Stimulated activated CD4-positive, alpha-beta T cell treated with anti-CD3 and anti-CD28 coated beads, TNF-alpha, amount 100 ng/mL, for 1 hour (primary cell): ENCODE measurements around the gene TBC1D8.

Experiments used
- DNase-seq, 3 donors: peaks; one replicate each; pipeline ENCODE4 v3.0.0-alpha.2; 2020; ENCODE audit warnings: low read depth in 3 of 3, low spot score in 1 of 3

The TBC1D8 gene

DNA sequence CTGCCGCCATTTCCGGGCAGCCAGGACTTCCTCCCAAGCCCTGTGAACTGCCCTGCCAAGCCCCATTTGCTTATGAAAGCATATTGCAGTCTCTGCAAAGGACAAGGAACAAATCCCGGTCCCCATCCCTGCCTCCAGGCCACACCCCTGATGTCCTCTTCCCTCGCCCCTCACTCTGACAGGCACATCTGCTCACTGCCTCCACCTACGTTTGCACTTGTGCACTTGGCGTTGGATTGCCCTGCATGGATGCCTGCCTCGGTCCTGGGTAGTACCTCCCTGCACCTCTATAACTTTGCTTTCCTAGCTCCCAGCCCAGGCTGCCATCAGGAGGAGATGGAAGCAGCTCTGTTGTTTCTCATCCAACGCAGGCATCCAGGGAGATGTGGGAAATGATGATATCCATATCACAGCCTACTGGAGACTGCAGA, 168.7 kb downstream of the TBC1D8 start:
- no peak for DNase-seq

DNA sequence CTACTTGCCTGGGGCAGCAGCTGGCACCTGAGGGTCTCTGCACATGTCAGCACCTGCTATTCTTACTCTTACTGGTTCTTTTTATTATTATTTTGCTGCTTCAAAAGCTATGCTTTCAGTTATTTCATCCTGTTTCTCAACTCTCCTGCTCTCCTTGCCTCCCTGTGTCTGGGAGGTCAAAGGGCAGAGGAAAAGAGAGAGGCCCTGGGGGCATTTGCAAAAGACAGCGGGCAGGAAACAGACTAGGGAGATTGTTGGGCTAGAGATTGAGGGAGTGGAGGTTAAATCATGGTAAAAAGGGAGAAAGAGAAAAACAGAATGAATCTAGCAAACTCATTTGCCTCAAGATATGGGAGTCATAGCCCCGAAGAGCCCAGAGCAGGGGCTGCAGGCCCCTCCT, 170.2 kb downstream of the TBC1D8 start:
- no peak for DNase-seq

DNA sequence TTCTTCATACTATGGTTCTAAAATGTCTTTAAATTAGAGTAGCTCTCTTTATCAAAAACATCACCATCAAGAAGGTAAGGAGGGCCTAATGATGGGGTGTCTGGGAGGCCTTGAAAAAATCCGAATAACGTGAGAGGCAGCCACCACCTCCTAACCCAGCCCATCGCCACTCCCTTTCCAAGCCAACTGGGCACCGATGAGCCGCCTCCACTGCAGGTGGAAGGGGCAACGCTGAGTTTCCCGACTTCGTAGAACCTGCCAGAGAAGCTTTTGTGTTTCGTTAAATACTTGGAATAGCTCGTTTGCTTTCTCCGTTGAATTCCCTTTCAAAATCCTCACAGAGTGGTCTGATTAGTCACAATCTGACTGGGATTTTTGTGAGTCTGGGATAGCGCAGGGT, 171.1 kb downstream of the TBC1D8 start:
- no peak for DNase-seq

DNA sequence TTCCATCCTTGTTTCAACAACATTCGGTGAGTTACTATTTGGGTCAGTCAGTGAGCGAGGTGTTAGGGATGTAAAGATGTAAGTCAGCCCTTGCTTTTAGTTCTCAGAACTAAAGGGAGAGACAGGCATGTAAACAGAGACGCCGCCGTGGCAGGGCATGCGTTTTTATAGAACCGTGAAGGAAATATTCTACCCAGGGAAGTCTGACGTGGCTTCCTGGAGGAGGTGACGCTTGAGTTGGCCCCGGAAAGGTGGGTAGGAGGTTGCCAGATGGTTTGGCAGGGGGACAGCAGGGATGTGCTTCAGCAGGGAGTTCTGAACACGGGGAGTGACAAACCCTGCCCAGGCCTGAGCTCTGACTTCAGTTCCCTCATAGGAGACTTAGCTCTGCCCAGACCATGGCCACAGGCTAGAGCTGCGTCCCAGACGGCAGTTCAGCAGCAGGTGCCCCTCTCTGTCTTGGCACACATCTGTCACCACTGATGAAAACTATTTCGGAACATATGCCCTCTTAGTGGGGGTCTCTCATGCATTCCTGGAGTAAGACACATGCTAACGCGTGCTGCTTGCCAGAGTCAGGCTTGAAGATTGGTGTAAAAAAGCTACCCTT, 172.5 kb downstream of the TBC1D8 start:
- no peak for DNase-seq

DNA sequence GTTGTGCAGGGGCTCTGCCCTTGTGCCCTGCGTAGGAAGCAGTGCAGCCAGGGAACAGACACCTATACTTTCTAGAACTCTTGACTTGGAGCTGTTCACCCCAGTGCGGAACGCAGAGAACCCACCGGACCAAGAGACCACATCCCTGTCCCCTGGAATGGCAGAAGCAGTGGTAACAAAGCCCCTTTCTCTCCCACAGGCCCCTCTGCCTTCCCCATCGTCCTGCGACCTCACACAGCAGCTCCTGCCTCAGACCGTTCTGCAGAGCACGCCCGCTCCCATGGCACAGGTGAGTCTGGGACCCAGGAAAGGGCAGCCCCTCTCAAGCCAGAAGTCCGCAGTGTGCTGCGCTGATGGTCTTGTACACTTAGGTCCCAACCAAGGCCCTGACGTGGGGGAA, 173.7 kb downstream of the TBC1D8 start:
- no peak for DNase-seq

DNA sequence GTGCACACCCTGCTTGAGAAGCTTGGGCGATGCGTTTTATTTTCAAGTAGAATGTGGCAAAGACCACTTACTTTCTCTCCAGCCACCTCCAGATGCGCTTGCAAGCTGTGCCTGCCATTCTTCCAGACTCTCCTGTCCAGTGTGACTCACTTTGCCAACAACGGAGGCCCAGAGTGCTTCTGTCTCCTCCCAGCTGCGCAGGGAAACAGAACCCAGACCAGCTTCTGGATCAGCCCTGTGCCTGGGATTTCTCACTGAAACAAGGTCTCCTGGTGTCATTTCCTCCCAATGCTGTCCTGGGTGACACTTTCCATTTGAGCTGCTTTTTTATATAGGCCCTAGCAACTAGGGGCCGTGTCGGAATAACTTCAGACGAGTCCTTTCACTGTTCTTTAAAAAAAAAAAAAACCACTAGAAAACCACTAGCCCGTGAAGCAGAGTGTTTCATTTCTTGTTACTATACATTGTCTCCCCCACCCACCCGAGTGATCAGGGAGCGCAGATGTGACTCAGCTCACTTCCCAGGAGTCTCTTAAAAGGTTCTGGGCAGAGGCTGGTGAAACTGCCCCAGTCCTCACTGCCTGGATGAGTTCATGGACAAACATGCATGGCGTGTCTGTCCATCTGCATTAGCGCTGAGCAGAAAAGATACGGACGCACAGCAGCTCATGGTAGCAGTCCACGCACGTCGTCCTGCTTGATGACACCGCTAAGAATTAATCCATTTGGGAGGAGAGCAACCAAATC, 174.4 kb downstream of the TBC1D8 start:
- DNase-seq, result no peak

DNA sequence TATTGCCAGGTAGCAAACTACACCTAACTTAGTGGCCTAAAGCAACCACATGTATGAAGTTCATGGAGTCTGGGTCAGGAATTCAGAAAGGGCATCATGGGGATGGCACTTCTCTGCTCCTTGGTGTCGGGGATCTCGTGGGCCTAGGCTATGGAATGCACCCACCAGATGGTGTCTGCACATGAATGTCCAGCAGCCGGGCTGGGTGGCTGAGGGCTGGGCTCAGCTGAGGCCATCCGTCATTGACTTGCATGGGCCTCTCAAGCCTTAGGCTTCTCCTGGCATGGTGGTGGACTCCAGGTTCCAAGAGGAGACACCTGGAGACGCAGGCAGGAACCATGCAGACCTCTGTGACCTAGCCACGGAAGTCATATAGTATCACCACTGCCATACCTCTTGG, 175.1 kb downstream of the TBC1D8 start:
- DNase-seq, result no peak

DNA sequence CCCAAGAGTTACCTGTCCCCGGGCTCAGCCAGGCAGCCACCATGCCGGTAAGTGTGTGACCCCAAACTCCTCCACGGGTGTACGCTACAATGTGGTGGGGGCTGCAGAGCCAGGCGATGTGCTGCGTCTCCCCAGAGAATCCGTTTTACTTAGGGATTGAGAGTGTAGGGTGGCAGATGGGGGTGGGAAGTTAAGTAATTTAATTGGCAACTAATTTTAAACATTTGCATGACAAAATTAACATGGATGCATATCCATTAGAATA, 175.7 kb downstream of the TBC1D8 start:
- no peak for DNase-seq

DNA sequence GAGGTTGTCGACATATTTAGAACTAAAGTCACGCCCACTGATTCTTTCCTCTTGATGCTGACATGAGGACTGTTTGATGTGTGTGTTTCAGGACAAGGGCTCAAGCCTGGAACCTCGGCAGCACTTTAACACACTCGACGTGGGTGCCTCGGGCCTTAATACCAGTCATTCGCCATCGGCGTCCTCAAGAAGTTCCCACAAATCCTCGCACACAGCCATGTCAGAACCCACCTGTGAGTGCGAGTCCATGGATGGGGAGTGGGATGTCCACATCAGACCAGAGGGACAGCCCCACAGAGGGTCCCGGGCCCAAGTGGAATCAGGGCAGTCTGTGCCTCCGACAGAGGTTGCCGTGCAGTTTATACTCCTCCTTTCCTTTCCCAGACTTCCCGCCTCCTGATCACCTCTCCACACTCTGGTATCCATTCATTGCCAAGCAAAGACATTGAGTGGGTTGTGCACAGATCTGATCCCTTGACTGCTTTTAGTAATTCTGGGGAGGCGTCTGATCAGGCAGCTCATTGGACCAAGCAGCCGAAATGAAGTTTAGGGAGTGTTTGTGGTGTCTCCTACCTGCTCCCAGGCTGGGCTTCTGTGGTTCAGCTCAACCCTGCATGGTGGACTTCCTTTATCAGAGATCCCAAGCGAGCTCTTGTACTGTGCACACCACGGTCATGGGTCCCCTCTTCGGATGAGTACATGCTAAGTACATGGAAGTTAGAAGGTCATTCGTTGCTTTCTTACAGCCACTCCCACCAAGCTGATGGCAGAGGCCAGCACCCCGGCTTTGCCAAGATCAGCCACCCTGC, 176.3 kb downstream of the TBC1D8 start:
- no peak for DNase-seq

DNA sequence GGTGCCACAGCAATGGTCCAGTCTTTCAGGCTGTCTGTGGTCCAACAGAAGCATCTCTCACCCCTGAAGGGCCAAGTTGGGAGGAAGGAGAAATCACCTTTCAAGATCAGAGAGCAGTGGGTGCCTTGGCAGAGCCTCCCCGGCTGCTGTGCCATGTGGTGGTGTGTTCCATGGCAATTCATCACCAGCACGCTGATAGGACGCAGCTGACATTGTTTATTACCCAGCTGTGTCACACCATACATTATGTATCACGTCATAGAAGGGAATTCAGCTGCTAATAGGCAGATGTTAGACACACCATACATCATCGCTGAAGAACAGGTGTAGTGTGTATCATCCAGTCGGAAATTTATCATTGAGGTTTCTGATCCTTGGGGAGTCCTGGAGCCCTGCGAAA, 178.7 kb downstream of the TBC1D8 start:
- no peak for DNase-seq

DNA sequence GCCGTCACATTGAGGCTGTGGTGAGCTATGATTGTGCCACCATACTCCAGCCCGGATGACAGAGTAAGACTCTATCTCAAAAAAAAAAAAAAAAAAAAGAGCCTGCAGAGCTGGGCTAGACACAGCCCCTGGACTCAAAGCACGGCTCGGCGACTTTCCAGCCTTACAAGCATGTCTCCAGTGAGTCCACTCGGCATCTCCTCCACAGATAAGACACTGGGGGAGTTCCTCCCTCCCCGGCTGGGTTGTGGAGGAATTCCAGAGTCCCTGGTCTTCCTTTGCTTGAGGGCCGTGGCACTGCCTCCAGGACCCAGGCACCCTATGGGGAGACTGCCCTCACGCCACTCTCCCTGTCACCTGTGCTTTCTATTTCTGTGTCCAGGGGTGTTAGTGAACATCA, 180.0 kb downstream of the TBC1D8 start:
- DNase-seq, result no peak

DNA sequence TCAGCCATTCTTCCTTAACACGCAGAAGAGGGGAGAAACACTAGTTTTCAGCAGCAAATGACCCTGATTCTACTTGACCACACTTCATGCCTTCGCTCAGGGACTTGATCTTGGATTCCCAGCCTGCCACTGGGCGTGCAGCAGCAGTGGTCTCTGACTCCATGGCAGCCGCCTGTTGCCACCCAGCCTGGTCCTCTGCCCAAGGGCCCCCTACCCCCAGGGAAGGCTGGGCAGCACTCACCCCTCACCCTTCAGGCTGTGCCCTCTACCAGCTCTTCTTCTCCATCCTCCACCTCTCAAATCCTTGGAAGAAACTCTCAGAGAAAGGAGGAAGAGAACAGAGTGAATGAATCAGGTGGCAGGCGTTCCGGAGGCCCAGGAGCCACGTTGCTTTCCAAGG, 181.2 kb downstream of the TBC1D8 start:
- DNase-seq, result no peak

DNA sequence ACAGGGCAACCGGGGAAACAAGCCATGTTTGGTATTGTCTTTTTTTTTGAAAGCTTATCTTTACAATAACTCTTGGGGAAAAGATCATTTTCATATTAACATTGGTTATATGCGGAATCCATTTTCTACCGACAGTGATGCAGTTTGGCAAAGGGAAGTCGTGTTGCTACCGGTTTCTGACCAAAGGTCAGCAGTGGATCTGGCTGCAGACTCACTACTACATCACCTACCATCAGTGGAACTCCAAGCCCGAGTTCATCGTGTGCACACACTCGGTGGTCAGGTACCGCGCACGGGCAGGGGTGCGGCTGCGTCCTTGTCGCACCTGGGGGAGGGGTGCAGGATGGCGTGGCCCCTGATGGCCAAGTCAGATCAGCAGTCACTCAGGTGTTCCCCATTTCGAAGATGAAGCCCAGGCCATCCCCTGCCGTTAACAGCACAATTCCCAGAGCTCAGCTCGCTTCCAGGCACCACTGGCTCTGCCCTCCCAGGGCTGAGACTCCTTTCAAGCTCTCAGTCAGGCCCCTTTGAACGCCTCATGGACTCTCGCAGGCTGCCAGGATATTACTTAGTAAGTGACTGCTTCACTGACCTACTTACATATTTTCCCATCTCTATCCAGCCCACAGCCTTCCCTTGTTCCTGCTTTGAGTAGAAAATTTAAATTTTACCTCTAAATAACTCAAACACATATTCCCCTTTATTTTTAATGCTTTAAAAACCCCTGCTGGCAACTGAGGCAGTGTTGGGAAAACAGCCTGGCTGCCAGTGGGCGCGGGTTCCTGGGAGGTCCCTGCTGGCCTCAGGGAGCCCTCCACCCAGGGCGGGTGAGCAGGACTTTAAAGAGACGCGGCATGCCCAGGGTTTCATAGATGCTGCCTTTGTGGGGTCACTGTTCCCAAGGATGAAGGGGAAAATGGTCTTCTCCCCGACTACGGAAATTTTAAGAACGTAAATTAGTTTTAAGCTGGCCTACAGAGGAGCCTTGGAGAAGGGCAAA, 182.7 kb downstream of the TBC1D8 start:
- no peak for DNase-seq

DNA sequence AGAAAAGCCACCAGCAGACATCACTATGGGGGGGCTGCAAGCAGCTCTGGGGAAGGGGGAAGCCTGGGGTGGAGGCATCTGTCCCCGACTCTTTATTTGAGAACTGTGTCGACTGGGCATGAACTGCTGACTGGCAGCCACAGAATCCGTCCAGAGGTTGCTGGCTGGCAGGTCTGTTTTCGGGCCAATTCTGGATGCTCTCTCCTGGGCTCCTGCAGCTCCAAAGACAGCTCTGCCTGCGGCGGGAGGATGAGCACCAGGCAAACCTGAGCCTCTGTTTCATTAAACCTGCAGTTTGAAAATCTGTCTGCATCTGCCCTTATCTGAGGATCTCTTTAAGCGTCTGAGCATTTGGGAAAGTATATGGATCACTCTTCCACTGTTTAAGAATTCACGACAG, 183.5 kb downstream of the TBC1D8 start:
- no peak for DNase-seq

DNA sequence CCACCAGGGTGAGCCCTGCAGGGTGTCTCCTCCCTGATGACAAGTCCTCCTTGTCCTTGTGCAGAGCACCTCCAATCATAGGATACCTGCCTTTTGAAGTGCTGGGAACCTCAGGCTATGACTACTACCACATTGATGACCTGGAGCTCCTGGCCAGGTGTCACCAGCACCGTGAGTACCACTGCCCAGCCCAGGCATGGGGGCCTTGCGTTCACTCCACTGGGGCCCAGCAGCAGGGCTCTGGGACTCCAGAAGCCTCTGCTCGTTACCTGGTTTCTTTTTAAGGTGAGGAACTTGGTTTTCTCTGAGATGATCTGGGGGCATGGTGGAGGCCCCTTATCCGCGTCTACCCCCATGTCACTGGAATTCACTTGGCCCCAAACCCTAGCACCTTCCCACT, 185.6 kb downstream of the TBC1D8 start:
- DNase-seq, result no peak

DNA sequence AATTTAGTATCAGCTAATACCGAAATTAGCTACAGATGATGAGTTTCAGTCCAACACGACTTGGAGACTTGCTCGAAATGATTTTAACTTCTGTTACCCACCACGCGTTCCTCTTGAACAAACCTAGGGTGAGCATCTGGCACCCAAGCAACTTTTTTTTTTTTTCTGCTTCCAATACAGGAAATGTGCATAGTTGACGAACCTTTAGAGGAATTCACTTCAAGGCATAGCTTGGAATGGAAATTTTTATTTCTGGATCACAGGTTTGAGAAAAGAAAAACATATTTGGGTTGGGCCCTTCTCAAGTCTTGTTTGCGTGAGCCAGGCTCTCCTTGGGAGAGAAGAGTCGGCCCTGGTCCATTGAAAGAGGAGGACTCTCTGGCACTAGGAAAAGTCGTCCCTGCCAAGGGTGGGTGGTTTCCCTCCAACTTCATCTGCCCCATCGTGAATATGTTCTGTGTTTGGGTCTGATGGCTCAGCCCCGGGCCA, 186.5 kb downstream of the TBC1D8 start:
- no peak for DNase-seq

DNA sequence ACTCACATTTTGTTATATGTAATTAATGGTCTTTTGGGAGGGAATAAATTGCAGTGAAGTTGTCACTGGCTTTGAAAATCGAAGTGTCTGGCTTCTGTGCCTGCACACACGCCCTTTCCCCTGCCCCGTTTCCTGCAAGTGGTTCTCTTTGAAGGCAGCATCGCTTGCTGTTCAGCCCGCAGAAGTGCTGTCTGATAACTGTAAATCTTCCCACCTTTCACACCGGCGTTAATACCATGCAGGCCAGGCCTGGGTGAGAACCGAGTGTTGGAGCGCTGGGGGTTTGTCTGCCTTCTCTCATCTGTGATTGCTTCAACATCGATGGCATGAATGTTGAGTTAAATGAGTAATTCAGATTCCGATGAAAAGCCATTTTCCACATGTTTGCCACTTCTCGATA, 187.0 kb downstream of the TBC1D8 start:
- no peak for DNase-seq

DNA sequence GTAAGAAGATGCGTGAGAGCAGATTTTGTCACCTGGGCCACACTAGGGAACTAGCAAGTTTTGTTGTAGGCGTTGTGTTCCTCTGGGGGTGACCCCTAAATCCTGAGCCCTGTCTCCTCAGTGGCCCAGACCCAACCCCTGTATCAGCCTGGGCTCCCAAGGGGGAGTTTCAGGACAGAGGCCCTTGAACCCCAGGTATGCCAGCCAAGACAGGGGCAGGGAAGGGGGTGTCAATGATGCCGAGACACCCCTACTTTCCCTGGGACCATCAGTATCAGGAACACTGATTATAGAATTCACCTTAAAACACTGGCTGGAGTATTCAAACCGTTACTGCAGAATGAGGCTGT, 188.2 kb downstream of the TBC1D8 start:
- no peak for DNase-seq

DNA sequence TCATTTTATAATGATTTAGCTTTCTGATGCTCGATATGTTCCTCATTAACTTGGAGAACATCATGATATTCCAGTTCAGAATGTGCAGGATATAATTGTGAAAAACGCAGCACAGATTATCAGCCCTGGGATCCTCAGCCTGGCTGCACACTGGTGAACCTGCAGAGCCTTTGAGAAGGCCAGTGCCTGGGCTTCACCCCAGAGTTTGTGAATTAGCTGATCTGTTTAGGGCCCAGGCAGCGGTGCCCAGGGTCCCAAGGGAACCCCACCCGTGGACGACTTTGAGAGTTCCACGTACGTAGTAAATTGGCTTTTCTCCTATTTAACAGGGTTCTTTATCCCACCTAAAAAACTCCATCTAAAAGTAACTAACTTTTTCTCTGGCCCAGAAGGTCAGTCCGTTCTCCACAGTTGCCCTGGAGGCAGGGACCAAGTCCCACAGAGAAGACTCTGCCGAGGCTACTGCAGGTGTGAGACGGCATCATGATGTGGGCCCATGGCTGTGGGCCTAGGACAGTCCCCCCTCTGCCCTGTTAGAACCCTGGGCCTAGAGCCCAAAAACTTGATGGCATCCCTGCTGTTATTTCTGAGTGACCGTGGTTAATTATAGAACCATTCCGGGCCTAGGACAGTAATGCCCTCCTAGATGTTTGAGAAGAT, 188.7 kb downstream of the TBC1D8 start:
- no peak for DNase-seq

DNA sequence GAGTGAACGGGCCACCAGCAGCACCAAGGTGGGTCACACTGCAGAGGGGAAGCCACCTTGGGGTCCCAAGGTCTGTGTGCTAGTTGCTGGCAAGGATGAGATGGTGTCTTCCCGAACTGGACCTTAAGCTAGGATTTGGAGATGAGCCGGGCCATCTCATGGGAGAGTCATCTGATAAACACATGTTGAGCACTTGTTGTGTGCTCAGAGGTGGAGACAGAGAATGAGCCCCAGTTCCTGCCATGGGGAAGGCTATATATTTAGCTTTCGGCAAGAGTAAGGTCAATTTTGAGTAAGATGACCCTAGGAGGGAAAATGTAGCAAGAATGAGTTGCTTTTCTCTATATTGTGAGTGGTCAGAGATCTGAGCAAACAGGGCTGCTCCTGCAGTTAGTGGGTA, 190.5 kb downstream of the TBC1D8 start:
- DNase-seq, result no peak
